ENCODE measurements around the gene TSGA10.

GRCh38 chr2:99188357-99188756 is 33.6 kb upstream of the TSGA10 start:
- TF ChIP-seq, protein P1, sequence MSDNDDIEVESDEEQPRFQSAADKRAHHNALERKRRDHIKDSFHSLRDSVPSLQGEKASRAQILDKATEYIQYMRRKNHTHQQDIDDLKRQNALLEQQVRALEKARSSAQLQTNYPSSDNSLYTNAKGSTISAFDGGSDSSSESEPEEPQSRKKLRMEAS (IDR thresholded peaks at IDR 0.05) = no peak
- TF ChIP-seq NFIC (IDR thresholded peaks at IDR 0.05) (no peak), CREB1 (IDR thresholded peaks at IDR 0.05; ENCODE audit: low read depth) (no peak), TAF1 (IDR thresholded peaks at IDR 0.05; ENCODE audit: low read depth) (no peak), YY1 (IDR thresholded peaks at IDR 0.05; ENCODE audit: low read depth) (no peak), CEBPB (IDR thresholded peaks at IDR 0.05) (no peak), TCF12 (IDR thresholded peaks at IDR 0.05; ENCODE audit: low read depth) (no peak), TEAD4 (IDR thresholded peaks at IDR 0.05) (no peak), USF1 (IDR thresholded peaks at IDR 0.05) (no peak), EP300 (IDR thresholded peaks at IDR 0.05; ENCODE audit: borderline replicate concordance) (no peak), FOXM1 (IDR thresholded peaks at IDR 0.05; ENCODE audit: borderline replicate concordance, low read depth) (no peak), EGR1 (IDR thresholded peaks at IDR 0.05) (no peak)
- TF ChIP-seq, protein P2, sequence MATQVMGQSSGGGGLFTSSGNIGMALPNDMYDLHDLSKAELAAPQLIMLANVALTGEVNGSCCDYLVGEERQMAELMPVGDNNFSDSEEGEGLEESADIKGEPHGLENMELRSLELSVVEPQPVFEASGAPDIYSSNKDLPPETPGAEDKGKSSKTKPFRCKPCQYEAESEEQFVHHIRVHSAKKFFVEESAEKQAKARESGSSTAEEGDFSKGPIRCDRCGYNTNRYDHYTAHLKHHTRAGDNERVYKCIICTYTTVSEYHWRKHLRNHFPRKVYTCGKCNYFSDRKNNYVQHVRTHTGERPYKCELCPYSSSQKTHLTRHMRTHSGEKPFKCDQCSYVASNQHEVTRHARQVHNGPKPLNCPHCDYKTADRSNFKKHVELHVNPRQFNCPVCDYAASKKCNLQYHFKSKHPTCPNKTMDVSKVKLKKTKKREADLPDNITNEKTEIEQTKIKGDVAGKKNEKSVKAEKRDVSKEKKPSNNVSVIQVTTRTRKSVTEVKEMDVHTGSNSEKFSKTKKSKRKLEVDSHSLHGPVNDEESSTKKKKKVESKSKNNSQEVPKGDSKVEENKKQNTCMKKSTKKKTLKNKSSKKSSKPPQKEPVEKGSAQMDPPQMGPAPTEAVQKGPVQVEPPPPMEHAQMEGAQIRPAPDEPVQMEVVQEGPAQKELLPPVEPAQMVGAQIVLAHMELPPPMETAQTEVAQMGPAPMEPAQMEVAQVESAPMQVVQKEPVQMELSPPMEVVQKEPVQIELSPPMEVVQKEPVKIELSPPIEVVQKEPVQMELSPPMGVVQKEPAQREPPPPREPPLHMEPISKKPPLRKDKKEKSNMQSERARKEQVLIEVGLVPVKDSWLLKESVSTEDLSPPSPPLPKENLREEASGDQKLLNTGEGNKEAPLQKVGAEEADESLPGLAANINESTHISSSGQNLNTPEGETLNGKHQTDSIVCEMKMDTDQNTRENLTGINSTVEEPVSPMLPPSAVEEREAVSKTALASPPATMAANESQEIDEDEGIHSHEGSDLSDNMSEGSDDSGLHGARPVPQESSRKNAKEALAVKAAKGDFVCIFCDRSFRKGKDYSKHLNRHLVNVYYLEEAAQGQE (IDR thresholded peaks at IDR 0.05; ENCODE audit: low read depth) = no peak
